ENCODE results near the gene PER2. TPM values are rescaled to one million over a fixed set of nuclear protein-coding genes. Genes with fewer than 3 reads are reported as not detected.

Gene PER2
- total and polyA plus RNA-seq, 2 of the 4 experiments (the other 2 are of a cell fraction): 1.7 to 3.2 TPM

GRCh38 chr2:238306672-238306998, 18.2 kb upstream of the PER2 start:
- no peaks in the 10 kb centered on the region for H3K9me3 ChIP-seq (ENCODE audit: control insufficient read depth, insufficient read depth, low read length)
- H3K4ac ChIP-seq (ENCODE audit: low read depth, low read length): no peak overlapping the region
- ChIA-PET POLR2A (ENCODE audit: unreplicated experiment) (no interaction called here), CTCF (interaction anchor here (1.6 kb wide), 1 partner anchor 9 kb away, joined by 8 read pairs; no protein-coding TSS in a partner anchor)
- no peak overlapping the region for H3K9ac ChIP-seq (ENCODE audit: low read depth, low read length)
- no peaks in the 10 kb centered on the region for H3K36me3 ChIP-seq (ENCODE audit: control insufficient read depth, insufficient read depth, low read length)
- 65% methylated on average over 2 of the region's 5 CpGs; no CpG with 5 or more reads in 1 of the 2 experiments for WGBS, 2 experiments (ENCODE audit: extremely low coverage in 2 of 2, insufficient read length in 1 of 2)
- no peak overlapping the region for H3K14ac ChIP-seq (replicated peaks; ENCODE audit: low read depth, low read length)
- ATAC-seq (ENCODE audit: low read depth): no peak
- H3K18ac ChIP-seq (ENCODE audit: low read depth, low read length): no peak overlapping the region
- no peak overlapping the region for H3K23ac ChIP-seq (ENCODE audit: low read depth, low read length)
- BruUV-seq (replicated peaks): no TSS peak
- H3K4me3 ChIP-seq (ENCODE audit: insufficient read depth, low read depth, low read length): no peak overlapping the region
- no peaks in the 10 kb centered on the region for H4K20me1 ChIP-seq (ENCODE audit: insufficient read depth, low read length)
- no peak overlapping the region for H4K5ac ChIP-seq (ENCODE audit: low read depth, low read length)
- intact Hi-C loops (cut with micrococcal nuclease): no loop called here
- DNase-seq: no peak
- H3K4me2 ChIP-seq (ENCODE audit: low read depth, low read length): no peak overlapping the region
- H2AFZ ChIP-seq (replicated peaks; ENCODE audit: low read length, poor library complexity): no peak overlapping the region
- TF ChIP-seq SMC3 (IDR thresholded peaks at IDR 0.05; ENCODE audit: low read depth, low read length) (no peak), MAZ (IDR thresholded peaks at IDR 0.05; ENCODE audit: borderline replicate concordance, low read depth, low read length) (no peak), MAFK (IDR thresholded peaks at IDR 0.05; ENCODE audit: low read depth, low read length) (no peak), ELK1 (IDR thresholded peaks at IDR 0.05; ENCODE audit: borderline replicate concordance, low read depth, low read length) (no peak), POLR2A (IDR thresholded peaks at IDR 0.05; ENCODE audit: low read depth, low read length) (no peak)
- no peak overlapping the region for H2BK120ac ChIP-seq (ENCODE audit: low read depth, low read length)
- H4K91ac ChIP-seq (ENCODE audit: insufficient read depth, low read depth, low read length): no peak overlapping the region
- no peaks in the 10 kb centered on the region for H3K79me1 ChIP-seq (ENCODE audit: low read depth in 1 of 2, low read length in 2 of 2)
- no peak overlapping the region for H2AK9ac ChIP-seq (replicated peaks; ENCODE audit: low read depth, low read length, poor library complexity)
- no peak overlapping the region for H3K27ac ChIP-seq (ENCODE audit: insufficient read depth, low read length)
- no peaks in the 10 kb centered on the region for H3K4me1 ChIP-seq (ENCODE audit: control insufficient read depth, insufficient read depth, low read length)
- no peak overlapping the region for H3K56ac ChIP-seq (ENCODE audit: extremely low read depth, insufficient read depth, low read length)
- no peaks in the 10 kb centered on the region for H3K9me1 ChIP-seq (ENCODE audit: insufficient read depth, low read length)
- H2BK20ac ChIP-seq (ENCODE audit: low read depth, low read length): no peak overlapping the region
- no peak overlapping the region for H4K8ac ChIP-seq (ENCODE audit: low read depth in 2 of 2, low read length in 2 of 2)
- peaks cover 19% of the 10 kb centered on the region for H3K27me3 ChIP-seq (ENCODE audit: control insufficient read depth, insufficient read depth, low read length)
- no peak overlapping the region for H2BK15ac ChIP-seq (ENCODE audit: low read depth, low read length)
- no peak overlapping the region for H2BK5ac ChIP-seq (ENCODE audit: low read depth, low read length, poor library complexity, severe bottlenecking)
- H2AK5ac ChIP-seq (ENCODE audit: low read depth, low read length): no peak overlapping the region
- dilution Hi-C loops (cut with HindIII; ENCODE audit: low sequenced_read_pairs, unreplicated experiment): no loop called here
- in situ Hi-C loops (cut with MboI; ENCODE audit: low sequenced_read_pairs): no loop called here

Data from IMR-90 (cell line).